ENCODE data around the gene XIRP1. TPM values are rescaled to one million over a fixed set of nuclear protein-coding genes. Genes with fewer than 3 reads are reported as not detected.
A peak's percentile ranks its signal among the peaks of the same experiment; 100 is the strongest.
"Not testable (repeated sequence)": the region's sequence is repeated elsewhere in the genome, so short reads cannot be mapped to it uniquely, and the experiment has no call there.

Gene XIRP1
- total RNA-seq, 1 donor from 2014 or later, result not detected

DNA sequence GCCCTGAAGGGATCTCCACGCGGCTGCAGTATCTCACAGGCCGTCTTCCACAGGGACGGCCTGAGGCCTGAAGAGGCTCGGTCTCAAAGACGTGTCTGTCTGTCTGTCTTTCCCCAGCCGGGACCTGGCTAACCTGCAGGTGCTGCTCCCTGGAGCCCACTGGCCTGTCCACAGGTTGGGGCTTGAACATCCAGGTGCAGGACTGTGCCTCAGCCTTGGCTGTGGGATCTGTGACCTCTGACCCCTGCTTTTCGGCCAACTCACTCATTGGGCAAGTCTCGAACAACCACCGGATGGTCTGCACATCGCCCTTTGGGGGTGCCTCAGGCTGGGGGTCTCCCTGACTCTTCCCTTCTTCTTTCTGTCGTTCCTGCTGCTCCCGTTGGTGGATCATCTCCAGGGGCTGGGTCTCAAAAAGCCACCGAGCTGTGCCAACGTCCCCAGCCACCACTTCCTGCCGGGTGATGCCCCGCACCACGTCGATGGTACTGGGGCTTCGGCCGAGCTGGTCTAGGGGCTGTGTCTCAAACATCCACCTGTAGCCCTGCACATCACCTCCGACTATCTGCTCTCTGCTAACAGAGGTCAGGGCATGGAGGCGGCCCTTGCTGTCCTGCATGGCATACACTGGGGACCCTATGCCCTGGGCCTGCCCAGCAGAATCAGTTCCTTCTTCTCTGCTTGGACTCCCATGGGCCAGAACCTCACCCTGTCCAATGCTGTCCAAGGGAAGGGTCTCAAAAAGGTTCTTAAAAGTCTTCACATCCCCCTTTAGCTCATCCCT lies 4.8 kb downstream of the XIRP1 start:
- no peak for DNase-seq (ENCODE audit: low read depth, low spot score)

DNA sequence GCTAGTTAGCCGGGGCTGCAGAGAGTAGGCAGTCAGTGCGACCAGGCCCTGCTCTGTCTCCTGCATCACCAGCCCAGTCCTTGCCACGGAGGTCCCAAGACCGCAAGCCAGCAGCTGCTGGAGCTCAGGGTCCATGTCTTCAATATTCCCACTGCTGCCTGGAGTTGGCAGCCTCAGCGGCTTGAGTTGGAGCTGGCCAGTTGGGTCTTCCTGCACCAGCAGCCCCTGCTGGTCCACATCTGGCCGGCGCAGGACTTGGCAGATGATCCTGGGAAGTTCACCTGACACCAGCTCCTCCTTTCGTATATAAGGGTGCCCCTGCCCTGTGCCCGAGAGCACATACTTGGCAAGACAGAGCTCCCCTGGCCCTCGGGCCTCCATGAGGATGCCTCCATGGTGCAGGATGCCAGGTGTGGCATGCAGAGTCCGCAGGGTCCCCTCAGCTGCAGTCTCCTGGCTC lies 5.7 kb downstream of the XIRP1 start:
- DNase-seq (ENCODE audit: low read depth, low spot score), result no peak

- DNase-seq (ENCODE audit: low read depth, low spot score), result no peak
Measured at GRCh38 chr3:39185959-39186691, 6.3 kb downstream of the XIRP1 start.

DNA sequence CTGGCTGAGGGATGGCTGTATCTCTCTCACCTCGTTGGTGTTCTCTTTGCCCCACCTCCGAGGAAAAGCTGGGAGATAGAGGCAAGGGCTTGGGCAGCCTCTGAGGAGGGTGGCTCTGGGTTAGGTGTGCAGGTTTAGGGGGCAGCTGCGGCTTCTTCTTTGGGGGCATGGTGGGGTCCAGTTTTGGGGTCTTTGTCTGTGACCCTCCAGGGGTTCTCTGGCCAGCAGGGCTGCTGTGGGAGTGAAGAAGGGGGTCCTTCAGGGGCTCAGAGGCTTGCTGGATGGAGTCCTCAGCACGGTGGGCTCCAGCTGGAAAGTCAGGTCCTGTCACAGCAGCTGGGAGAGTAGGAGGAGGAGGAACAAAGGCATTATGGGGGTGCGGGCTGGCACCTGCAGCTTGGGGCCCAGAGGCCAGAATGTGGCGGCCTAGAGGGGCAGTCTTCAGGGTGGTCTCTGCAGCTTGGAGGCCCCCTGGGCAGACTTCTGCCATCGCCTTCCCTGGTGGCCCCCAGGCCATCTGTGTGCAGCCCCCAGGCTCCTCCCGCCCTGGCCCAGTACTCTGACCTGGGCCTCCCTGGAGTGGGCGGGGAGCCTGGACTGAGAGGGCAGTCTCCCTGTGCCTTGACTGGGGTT lies 7.0 kb downstream of the XIRP1 start:
- DNase-seq (ENCODE audit: low read depth, low spot score), result no peak

DNA sequence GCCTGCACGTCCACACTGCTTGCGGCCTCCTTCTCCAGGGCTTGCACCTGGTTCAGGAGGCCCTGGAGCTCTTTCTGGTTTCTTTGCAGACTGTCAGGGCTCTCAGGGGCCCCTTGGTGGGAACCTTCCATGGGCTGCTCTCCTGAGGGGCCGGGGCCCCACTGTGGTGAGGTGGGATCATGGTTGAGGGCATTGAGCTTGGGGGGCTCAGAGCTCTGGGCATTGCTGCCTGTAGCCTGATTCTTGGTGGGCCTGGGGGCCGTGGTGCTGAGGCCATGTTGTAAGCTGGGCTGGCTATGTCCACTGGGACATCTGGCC lies 7.5 kb downstream of the XIRP1 start:
- DNase-seq (ENCODE audit: low read depth, low spot score), result no peak

DNA sequence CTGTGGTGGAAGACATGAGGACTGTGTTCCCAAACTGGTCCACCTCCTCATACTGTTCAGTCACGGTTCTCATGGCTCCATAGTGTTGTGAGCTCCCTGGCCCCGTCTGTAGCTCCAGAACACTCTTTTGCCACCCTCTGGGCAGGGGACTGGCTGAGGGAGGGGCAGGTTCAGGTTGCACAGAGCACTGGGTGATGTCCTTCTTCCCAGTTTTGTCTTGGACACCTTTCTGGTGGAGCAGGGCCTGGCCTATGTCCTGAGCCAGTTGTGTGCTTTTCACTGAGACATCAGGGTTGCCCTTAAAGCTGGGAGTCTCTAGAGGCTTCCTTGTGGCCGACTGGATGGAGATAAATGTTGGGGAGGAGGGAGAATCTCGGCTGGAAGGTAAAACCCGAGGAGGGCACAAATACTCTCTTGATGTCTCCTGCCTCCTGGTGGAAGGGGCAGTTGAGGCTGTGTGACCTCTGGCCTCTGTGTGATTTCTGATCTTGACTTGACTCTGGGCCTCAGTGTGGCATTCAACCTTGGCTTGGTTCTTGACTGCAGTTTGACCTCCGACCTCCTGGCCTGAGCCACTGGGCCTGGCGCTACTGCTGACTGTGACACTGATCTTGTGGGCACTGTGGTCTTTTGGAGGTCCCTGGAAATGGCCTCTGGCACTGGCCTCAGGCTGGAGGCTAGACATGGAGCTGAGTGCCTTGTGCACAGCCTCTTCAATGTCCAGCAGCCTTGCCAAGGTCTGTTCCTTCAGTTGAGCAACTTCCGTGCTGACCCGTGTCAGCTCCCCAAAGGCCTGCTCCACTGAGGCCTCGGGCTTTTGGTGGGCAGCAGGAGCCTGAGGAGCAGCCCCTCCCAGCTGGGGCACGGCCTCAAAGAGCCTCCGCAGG lies 8.1 kb downstream of the XIRP1 start:
- no peak for DNase-seq (ENCODE audit: low read depth, low spot score)

DNA sequence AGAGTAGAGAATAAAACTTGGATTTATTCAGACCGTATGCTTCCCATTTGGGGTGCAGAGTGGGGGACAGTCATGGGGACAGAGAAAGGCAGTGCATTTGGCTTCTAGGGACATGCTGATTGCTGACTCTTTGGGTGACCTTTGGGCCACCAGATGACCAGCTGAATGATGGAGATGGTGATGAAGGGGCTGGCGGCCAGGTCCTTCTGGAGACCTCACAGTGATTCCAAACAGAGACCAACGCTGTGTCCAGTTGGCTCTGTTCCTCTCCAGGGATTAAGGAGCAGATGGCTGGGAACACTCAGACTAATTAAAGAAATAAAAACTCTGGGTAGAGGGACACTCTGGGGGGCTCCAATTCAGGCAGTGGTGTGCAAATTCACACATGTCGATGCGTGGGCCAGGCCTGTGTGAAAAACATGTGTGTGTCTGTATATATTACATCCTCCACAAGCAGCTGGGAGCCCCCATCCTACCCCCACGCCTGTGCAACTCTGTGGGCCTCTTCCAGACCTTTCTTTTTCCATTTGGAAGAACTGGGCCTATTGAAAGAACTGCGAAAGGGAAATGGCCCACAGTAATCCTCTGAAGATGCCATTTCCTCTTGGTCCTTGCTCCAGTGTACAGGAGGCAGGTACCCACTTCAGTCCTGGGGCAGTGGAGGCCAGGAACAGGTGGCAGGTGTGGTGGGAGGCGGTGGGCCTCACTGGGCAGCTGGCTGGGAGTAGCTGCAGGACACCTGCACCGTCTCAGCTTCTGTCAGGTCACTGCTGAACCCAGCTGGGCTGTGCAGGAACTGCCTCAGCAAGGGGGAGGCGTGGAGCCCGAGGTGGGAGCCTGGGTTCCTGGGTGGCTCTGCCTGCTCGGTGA lies 8.9 kb downstream of the XIRP1 start:
- no peak for DNase-seq (ENCODE audit: low read depth, low spot score)

DNA sequence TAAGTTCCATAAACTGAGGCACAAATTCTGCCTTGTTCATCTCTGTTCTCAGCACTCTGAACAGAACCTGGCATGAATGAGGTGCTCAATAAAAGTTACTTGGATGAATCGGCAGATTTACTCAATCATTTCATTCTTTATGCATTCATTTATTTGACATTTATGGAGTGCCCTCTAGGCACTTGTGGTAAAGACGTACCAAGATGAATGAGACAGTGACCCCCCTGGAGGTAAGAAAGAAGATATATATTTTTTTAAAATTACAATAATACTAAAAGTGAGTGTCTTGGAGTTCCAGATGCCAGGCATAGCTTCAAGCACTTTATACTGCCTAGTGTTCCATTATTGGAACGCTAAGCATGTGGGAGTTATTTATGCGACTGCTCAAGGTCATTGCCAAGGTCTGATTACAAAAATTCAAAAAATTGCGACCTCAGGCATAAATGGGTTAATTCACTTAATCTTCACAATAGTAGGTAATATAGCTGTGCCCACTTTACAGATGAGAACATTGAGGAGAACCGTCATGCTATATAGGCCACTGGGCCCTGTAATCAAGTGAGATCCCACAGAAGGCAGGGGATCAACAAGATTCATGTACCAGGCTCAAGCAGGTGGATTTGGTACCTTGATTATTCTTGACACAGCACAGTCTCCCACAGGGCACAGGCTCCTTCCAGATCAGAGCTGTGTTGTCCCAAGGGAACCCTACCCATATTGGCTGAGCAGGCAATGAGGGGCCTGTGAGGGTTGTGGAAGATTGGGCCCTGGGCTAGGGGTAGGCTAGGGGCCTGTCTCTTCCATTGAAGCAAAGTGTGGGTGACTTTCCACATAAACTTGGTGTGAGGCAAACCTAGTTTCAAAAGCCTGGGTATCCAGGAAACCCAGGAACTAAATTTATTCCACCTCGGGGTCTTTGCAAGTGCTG lies 10.7 kb downstream of the XIRP1 start:
- DNase-seq (ENCODE audit: low read depth, low spot score), result no peak

- peak; percentile 35 for DNase-seq (ENCODE audit: low read depth, low spot score)
Measured at GRCh38 chr3:39180546-39181346, 11.6 kb downstream of the XIRP1 start.

DNA sequence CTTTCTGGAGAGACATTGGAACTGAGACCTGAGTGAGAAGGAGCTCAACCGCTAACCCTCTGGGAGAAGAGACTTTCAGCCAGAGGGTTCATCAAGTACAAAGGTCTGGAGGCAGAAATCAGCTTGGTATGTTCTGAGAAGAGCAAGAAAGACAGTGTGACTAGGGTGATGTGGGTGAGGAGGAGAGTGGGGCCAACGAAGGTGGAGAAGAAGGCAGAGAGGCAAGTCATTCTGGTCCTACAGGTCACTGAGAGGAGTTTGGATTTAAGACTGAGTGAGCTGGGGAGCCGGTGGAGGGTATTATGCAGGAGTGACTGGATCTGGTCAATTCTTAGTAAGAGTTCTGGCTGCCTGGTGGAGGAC lies 12.2 kb downstream of the XIRP1 start:
- no peak for DNase-seq (ENCODE audit: low read depth, low spot score)

- DNase-seq (ENCODE audit: low read depth, low spot score), result peak; percentile 57
Measured at GRCh38 chr3:39178553-39178952, 13.8 kb downstream of the XIRP1 start.

DNA sequence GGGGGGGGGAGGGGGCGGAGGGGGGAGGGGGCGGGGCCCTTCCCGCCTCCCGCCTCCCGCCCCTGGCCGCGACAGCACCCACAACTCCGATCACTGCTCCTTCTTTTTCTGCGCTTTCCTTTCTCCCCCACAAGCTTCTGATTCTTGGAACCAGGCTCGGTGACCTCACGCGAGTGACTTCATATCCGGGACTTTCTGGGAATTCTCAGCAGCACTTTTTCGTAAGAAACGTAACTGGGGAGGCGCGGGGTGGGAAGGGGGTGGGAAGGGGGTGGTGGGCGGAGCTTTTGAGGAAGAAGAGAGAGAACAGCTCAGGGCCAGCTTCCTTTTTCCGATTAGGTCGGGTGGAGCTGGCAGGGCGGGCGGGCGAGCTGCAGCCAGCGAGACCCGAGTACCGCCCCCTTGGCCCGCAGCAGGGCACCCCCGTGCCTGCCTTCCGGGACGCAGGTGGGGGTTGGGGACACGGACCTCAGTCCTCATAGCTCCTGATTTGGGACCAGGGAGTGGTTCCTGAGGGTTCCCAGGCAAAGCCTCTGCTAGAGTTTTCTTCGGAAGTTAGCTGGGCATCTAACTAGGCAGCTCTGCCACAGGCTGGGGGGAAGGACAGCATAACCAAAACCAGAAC lies 14.6 kb downstream of the XIRP1 start:
- DNase-seq (ENCODE audit: low read depth, low spot score), result peak; percentile 89

DNA sequence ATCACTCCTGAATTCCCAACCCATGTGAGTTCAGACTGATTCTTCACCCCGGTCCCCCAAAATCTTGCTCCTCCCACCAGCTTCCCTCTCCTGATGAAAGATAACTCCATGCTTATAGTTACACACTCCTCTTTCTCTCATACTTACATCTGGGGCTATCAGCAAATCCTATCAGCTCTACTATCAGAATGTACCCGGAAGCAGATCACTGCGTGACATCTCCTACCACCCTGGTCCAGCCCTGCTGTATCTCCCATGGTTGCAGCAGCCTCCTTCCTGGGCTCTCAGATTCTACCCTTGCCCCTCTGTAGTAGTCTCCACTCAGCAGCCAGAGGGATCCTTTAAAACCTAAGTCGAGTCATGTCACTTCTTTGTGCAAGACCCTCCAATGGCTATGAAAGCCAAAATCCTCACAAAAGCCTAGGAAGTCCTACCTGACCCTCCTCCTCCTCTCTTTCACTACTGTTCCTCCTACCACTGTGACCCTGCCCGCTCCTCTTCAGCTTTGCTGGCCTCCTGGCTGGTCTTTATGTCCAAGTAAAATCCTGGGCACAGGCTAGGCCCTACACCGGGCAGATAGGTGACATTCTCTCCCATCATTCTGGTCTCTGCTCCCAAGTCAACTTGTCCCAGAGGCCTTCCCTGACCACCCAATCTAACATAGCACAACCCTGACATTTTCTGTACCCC lies 16.2 kb downstream of the XIRP1 start:
- DNase-seq (ENCODE audit: low read depth, low spot score), result no peak

DNA sequence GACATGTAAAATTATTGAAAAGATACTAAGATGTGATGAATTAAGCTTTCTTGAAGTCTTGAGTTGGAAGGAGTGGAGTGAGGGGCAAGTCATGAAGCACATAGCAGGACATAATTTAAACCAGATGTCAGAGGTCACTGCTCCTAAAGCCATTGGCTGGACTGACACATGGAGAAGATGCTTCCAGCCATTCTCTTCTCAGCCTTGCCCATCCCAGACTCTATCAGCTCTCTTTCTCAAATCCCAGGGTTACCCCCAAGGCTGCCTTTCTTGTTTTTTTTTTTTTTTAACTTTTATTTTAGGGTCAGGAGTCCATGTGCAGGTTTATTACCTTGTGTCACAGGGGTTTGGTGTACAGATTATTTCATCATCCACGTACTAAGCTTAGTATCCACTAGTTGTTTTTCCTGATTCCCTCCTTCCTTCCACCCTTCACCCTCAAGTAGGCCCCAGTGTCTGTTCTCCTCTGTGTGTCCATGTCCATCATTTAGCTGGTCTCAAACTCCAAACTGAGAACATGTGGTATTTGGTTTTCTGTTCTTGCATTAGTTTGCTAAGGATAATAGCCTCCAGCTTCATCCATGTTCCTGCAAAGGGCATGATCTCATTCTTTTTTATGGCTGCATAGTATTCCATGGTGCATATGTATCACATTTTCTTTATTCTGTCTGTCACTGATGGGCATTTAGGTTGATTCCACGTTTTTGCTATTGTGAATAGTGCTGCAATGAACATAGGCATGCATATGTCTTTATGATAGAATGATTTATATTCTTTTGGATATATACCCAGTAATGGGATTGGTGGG lies 18.9 kb downstream of the XIRP1 start:
- DNase-seq (ENCODE audit: low read depth, low spot score), result no peak

- no peak for DNase-seq (ENCODE audit: low read depth, low spot score)
Measured at GRCh38 chr3:39171860-39172259, 20.5 kb downstream of the XIRP1 start.

DNA sequence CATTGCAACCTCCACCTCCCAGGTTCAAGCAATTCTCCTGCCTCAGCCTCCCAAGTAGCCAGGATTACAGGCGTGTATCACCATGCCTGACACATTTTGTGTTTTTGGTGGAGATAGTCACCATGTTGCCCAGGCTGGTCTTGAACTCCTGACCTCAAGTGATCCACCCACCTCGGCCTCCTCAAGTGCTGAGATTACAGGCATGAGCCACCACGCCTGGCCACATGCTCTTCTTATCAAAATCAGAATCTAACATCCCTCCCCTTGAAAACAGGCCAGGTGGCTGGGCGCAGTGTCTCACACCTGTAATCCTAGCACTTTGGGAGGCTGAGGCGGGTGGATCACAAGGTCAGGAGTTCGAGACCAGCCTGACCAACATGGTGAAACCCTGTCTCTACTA lies 21.5 kb downstream of the XIRP1 start:
- DNase-seq (ENCODE audit: low read depth, low spot score), result not testable (repeated sequence)

- no peak for DNase-seq (ENCODE audit: low read depth, low spot score)
Measured at GRCh38 chr3:39170461-39170860, 21.9 kb downstream of the XIRP1 start.

Measured in pulmonary artery endothelial cell (primary cell).